Neural cell (in vitro differentiated cells): ENCODE results near the gene HSF4. TPM values are rescaled to one million over a fixed set of nuclear protein-coding genes. Genes with fewer than 3 reads are reported as not detected.

Experiments
- H2AFZ ChIP-seq: fragments of 200-600, 300-800 bp; sonication (generic), shearing (Covaris generic); 2 replicates; pipeline ENCODE4 v1.6.0; 2014; ENCODE audit warnings: low read depth, mild to moderate bottlenecking, antibody characterized with exemption, low read length, moderate library complexity
- H3F3A ChIP-seq: fragments of 200-600 bp; shearing (Covaris generic); 2 replicates; pipeline ENCODE4 v1.6.1; 2016; ENCODE audit warnings: mild to moderate bottlenecking, moderate library complexity, mixed read lengths, antibody characterized with exemption, low read length; ENCODE audit not compliant: insufficient read depth, poor library complexity, severe bottlenecking
- H3K27ac ChIP-seq: fragments of 200-600, 300-800 bp; sonication (generic), shearing (Covaris generic); 2 replicates; pipeline ENCODE4 v1.5.1; 2014; ENCODE audit warnings: mild to moderate bottlenecking, low read length, moderate library complexity
- H3K27me3 ChIP-seq: fragments of 300-800, 200-600 bp; sonication (generic), shearing (Covaris generic); 2 replicates; pipeline ENCODE4 v1.6.0; 2014; ENCODE audit warnings: mild to moderate bottlenecking, low read depth, low read length, moderate library complexity; ENCODE audit not compliant: insufficient read depth
- H3K36me3 ChIP-seq: fragments of 300-800, 200-600 bp; sonication (generic), shearing (Covaris generic); 2 replicates; pipeline ENCODE4 v1.5.1; 2014; ENCODE audit warnings: mild to moderate bottlenecking, antibody characterized with exemption, low read length, moderate library complexity; ENCODE audit not compliant: insufficient read depth
- H3K4me2 ChIP-seq: fragments of 300-800, 200-600 bp; sonication (generic), shearing (Covaris generic); 2 replicates; pipeline ENCODE4 v1.6.0; 2014; ENCODE audit warnings: mild to moderate bottlenecking, low read length
- H3K4me3 ChIP-seq: fragments of 300-800, 200-600 bp; sonication (generic), shearing (Covaris generic); 2 replicates; pipeline ENCODE4 v1.5.1; 2014; ENCODE audit warnings: mild to moderate bottlenecking, low read length, moderate library complexity
- H3K79me2 ChIP-seq: fragments of 200-600 bp; shearing (Covaris generic); replicated peaks from 2 replicates; pipeline ENCODE4 v1.6.0; 2014; ENCODE audit warnings: mild to moderate bottlenecking, low read length, moderate library complexity; ENCODE audit not compliant: insufficient read depth
- H3K9ac ChIP-seq: fragments of 300-800, 200-600 bp; sonication (generic), shearing (Covaris generic); 2 replicates; pipeline ENCODE4 v1.6.1; 2016; ENCODE audit warnings: mild to moderate bottlenecking, low read length, mixed read lengths
- H3K9me2 ChIP-seq: fragments of 200-600 bp; shearing (Covaris generic); 2 replicates; pipeline ENCODE4 v1.6.1; 2016; ENCODE audit warnings: mild to moderate bottlenecking, low read length, mixed read lengths; ENCODE audit not compliant: insufficient read depth
- H3K9me3 ChIP-seq: fragments of 200-600, 300-800 bp; sonication (generic), shearing (Covaris generic); 2 replicates; pipeline ENCODE4 v1.6.1; 2016; ENCODE audit warnings: mild to moderate bottlenecking, mixed run types, low read length, moderate library complexity, mixed read lengths
- H4K20me1 ChIP-seq: fragments of 200-600 bp; shearing (Covaris generic); 2 replicates; pipeline ENCODE4 v1.6.1; 2016; ENCODE audit warnings: mild to moderate bottlenecking, mixed run types; ENCODE audit not compliant: insufficient read depth
- CTCF ChIP-seq: fragments of 450-650 bp; IDR thresholded peaks from 2 replicates; pipeline ENCODE4 v1.5.1; 2014; ENCODE audit warnings: antibody characterized with exemption, mild to moderate bottlenecking, moderate library complexity; ENCODE audit not compliant: poor library complexity, severe bottlenecking
- EP300 ChIP-seq: fragments of 450-650 bp; conservative IDR thresholded peaks from 2 replicates; pipeline ENCODE4 v1.6.1; 2014; ENCODE audit warnings: antibody characterized with exemption, mild to moderate bottlenecking, moderate library complexity; ENCODE audit not compliant: poor library complexity, severe bottlenecking
- EZH2 ChIP-seq: fragments of 200-600, 300-800 bp; shearing (Covaris generic), sonication (generic); IDR thresholded peaks from 2 replicates; pipeline ENCODE4 v1.6.1; 2014; ENCODE audit warnings: antibody characterized with exemption, low read length, borderline replicate concordance, mild to moderate bottlenecking; ENCODE audit not compliant: insufficient read depth, poor library complexity, severe bottlenecking
- MXI1 ChIP-seq: fragments of 450-650 bp; conservative IDR thresholded peaks from 2 replicates; pipeline ENCODE4 v1.6.1; 2014; ENCODE audit warnings: antibody characterized with exemption, mild to moderate bottlenecking; ENCODE audit not compliant: poor library complexity, severe bottlenecking
- POLR2AphosphoS5 ChIP-seq: IDR thresholded peaks from 2 replicates; pipeline ENCODE4 v1.6.1; 2012
- RAD21 ChIP-seq: fragments of 450-650 bp; conservative IDR thresholded peaks from 2 replicates; pipeline ENCODE4 v1.6.1; 2014; ENCODE audit warnings: antibody characterized with exemption, mild to moderate bottlenecking, moderate library complexity
- REST ChIP-seq: IDR thresholded peaks from 2 replicates; pipeline ENCODE4 v1.6.1; 2012; ENCODE audit warnings: borderline replicate concordance
- SMC3 ChIP-seq: fragments of 450-650 bp; conservative IDR thresholded peaks from 2 replicates; pipeline ENCODE4 v1.6.1; 2014; ENCODE audit warnings: antibody characterized with exemption, mild to moderate bottlenecking, moderate library complexity; ENCODE audit not compliant: poor library complexity
- TAF1 ChIP-seq: IDR thresholded peaks from 2 replicates; pipeline ENCODE4 v1.6.1; 2012; ENCODE audit warnings: low read depth
- polyA plus RNA-seq: library from polyadenylated mRNA; depleted of rRNA; stranded (reverse); fragments of >200 nt; gene quantifications from 2 replicates; pipeline ENCODE4 v1.2.3, GENCODE V29; 2014

HSF4 gene
- polyA plus RNA-seq, 1 donor from 2014 or later = 12.7 TPM

GRCh38 chr16:67137605-67138004, 26.9 kb upstream of the HSF4 start:
- H3K27me3 ChIP-seq = no peaks in the 10 kb centered on the region
- H3K4me3 ChIP-seq = no peak overlapping the region
- H3K79me2 ChIP-seq = no peaks in the 10 kb centered on the region
- no peaks in the 10 kb centered on the region for H3K9me2 ChIP-seq
- H3K9ac ChIP-seq = no peak overlapping the region
- no peak overlapping the region for H3K27ac ChIP-seq
- H2AFZ ChIP-seq = no peak overlapping the region
- H3K9me3 ChIP-seq = no peaks in the 10 kb centered on the region
- peaks cover 5% of the 10 kb centered on the region for H3K36me3 ChIP-seq
- no peaks in the 10 kb centered on the region for H3F3A ChIP-seq
- no peak overlapping the region for H3K4me2 ChIP-seq
- H4K20me1 ChIP-seq = no peaks in the 10 kb centered on the region
- no peak for TF ChIP-seq EZH2
- TF ChIP-seq TAF1 = no peak
- TF ChIP-seq SMC3 = no peak
- TF ChIP-seq REST = no peak
- TF ChIP-seq POLR2AphosphoS5 = no peak
- TF ChIP-seq MXI1 = no peak
- no peak for TF ChIP-seq CTCF
- no peak for TF ChIP-seq EP300
- no peak for TF ChIP-seq RAD21

- Histone ChIP-seq H4K20me1 (no peaks in the 10 kb centered on the region), H3K4me3 (no peak overlapping the region), H3K9me2 (no peaks in the 10 kb centered on the region), H3K27me3 (no peaks in the 10 kb centered on the region), H3K36me3 (peaks cover 5% of the 10 kb centered on the region), H3F3A (no peaks in the 10 kb centered on the region), H3K9me3 (no peaks in the 10 kb centered on the region), H3K79me2 (no peaks in the 10 kb centered on the region), H3K4me2 (no peak overlapping the region), H2AFZ (no peak overlapping the region), H3K9ac (no peak overlapping the region), H3K27ac (no peak overlapping the region)
- no peak for TF ChIP-seq SMC3
- no peak for TF ChIP-seq RAD21
- no peak for TF ChIP-seq POLR2AphosphoS5
- no peak for TF ChIP-seq CTCF
- no peak for TF ChIP-seq REST
- no peak for TF ChIP-seq EP300
Measured at GRCh38 chr16:67141391-67141790, 23.2 kb upstream of the HSF4 start.
